IgD-negative memory B cell (primary cell): ENCODE results near the gene HNRNPUL1. TPM values are rescaled to one million over a fixed set of nuclear protein-coding genes. Genes with fewer than 3 reads are reported as not detected.

Source experiments
- H3K27ac Mint-ChIP-seq, 3 donors: one replicate each; pipeline ENCODE4 v1.8.0; 2020 to 2022; ENCODE audit warnings: mild to moderate bottlenecking in 3 of 3, mixed read lengths in 3 of 3, moderate library complexity in 1 of 3
- H3K27me3 Mint-ChIP-seq: one replicate; pipeline ENCODE4 v1.8.0; 2021; ENCODE audit warnings: mixed read lengths
- H3K36me3 Mint-ChIP-seq: one replicate; pipeline ENCODE4 v1.8.0; 2020; ENCODE audit warnings: mild to moderate bottlenecking, mixed read lengths
- H3K4me1 Mint-ChIP-seq, 3 donors: one replicate each; pipeline ENCODE4 v1.8.0; 2020 to 2022; ENCODE audit warnings: mixed read lengths in 3 of 3, mild to moderate bottlenecking in 1 of 3
- H3K4me3 Mint-ChIP-seq, 4 donors: one replicate each; pipeline ENCODE4 v1.8.0; 2020 to 2022; ENCODE audit warnings: mild to moderate bottlenecking in 4 of 4, mixed read lengths in 4 of 4, moderate library complexity in 3 of 4
- H3K9me3 Mint-ChIP-seq, 3 donors: one replicate each; pipeline ENCODE4 v1.8.0; 2020 to 2021; ENCODE audit warnings: mixed read lengths in 3 of 3, mild to moderate bottlenecking in 1 of 3
- polyA plus RNA-seq: library from polyadenylated mRNA; unstranded; fragments of 300-500 nt; fragmentation: Illumina TruSeq; gene quantifications from one replicate; pipeline ENCODE4 v1.2.3, GENCODE V29; 2021

Gene HNRNPUL1
- 80.9 TPM for polyA plus RNA-seq

DNA sequence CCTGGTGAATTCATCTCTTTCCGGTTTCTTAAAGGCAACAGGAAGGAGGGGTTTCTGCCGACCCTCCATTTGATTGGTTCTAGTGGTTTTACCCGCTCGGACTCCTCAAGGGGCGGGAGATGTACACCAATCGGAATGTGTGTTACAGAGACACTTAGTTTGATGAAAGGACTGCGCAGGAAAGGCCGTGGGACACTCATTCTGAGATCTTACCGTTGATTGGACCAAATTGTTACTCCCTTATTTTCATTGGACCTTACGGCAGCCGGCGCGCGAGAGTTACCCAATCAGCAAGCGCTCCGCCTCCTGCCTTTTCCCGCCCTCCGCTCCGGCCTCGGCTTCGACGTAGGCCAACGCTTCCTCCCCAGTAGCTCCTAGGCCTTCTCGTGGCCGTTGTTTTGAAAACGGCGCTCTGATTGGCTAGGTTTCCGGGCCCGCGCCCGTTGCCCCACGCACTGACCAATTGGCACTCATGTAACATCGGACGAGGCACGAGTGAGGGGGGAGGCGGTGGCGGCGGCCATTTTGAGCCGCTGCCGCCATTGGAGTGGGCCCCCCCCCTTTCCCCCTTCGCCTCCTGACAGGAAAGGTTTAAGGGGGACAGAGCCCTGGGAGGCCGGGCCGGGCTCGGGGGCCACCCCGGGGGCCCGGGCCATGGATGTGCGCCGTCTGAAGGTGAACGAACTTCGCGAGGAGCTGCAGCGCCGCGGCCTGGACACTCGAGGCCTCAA lies at the start of gene HNRNPUL1:
Gene HNRNPUL1, plus strand, starts transcription at position 523 of the 731 bp plus-strand sequence. Its CDS starts 132 bp downstream, at position 655.
- no peaks in the 10 kb centered on the region for H3K36me3 Mint-ChIP-seq
- H3K27ac Mint-ChIP-seq: peak within 1 kb of the TSS; percentile 99 to 100 (median 99)
- peaks cover 15 to 33% (median 30%) of the 10 kb centered on the region in 3 donors for H3K4me1 Mint-ChIP-seq
- no peaks in the 10 kb centered on the region for H3K27me3 Mint-ChIP-seq
- H3K4me3 Mint-ChIP-seq: peak within 1 kb of the TSS; percentile 90 to 98 (median 94)
- no peaks in the 10 kb centered on the region for H3K9me3 Mint-ChIP-seq

DNA sequence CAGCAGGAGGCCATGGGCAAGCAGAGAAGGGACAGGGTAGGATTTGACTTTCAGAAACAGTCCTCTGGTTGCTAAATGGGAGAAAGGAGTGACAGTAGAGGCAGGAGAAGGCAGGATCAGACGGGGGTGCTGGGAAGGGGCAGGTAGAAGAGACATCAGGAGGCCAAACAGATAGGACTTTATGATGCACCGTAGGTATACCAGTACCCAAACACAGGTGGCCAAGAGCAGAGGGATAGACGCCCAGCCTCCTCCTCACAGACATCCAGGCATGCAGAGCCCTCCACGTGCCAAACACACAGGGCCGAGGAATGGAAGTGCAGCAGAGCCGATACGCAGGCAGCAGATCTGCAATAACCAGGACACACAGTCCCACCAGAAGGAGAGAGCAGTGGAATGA lies 46.4 kb upstream of the HNRNPUL1 start:
- Mint-ChIP-seq H3K9me3 (no peaks in the 10 kb centered on the region), H3K27me3 (peaks cover 36% of the 10 kb centered on the region), H3K4me3 (no peak overlapping the region), H3K27ac (peak overlapping the region in 1 of 3 donors; percentile 73), H3K36me3 (no peaks in the 10 kb centered on the region), H3K4me1 (peaks cover 0 to 5% (median 3%) of the 10 kb centered on the region in 3 donors)

DNA sequence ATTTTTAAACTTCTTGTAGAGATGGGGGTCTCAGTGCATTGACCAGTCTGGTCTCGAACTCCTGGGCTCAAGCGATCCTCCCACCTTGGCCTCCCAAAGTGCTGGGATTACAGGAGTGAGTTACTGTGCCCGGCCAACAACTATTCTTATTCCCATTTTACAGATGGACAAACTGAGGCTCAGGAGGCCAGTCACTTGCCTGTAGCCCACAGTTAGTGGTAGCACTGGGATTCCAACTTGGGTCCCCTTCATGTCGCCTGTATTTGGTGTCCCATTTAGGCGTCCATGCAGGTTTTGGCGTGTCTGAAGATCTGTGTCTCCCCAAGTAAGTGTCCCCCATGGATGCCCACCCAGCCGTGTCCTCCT lies 45.9 kb upstream of the HNRNPUL1 start:
- Mint-ChIP-seq H3K9me3 (no peaks in the 10 kb centered on the region), H3K36me3 (no peaks in the 10 kb centered on the region), H3K27ac (no peak overlapping the region), H3K27me3 (peaks cover 40% of the 10 kb centered on the region), H3K4me1 (peaks cover 0 to 5% (median 3%) of the 10 kb centered on the region in 3 donors), H3K4me3 (no peak overlapping the region)

DNA sequence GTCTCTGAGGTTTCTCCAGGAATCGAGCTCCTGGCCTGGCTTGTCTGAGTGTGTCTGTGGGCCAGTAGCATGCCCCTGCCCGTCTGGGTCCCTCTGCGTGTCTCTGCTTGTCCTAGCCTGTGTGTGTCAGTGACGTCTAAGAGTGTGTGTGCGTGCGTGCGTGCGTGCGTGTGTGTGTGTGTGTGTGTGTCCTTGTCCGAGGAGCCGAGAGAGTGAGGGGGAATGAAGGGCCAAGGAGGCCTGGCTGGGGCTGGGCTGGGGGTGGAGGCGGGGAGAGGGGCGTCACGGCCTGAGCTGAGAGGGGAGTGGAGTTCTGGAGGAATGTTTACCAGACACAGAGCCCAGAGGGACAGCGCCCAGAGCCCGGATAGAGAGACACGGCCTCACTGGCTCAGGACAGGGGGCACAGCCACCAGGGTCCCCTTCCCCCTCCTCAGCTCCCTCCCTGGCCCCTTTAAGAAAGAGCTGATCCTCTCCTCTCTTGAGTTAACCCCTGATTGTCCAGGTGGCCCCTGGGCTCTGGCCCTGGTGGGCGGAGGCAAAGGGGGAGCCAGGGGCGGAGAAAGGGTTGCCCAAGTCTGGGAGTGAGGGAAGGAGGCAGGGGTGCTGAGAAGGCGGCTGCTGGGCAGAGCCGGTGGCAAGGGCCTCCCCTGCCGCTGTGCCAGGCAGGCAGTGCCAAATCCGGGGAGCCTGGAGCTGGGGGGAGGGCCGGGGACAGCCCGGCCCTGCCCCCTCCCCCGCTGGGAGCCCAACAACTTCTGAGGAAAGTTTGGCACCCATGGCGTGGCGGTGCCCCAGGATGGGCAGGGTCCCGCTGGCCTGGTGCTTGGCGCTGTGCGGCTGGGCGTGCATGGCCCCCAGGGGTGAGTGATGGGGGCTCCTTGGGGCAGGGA lies 45.3 kb upstream of the HNRNPUL1 start, which contains the start of gene AXL:
Gene AXL, plus strand, starts transcription at position 609 of the 893 bp plus-strand sequence. Its CDS starts 170 bp downstream, at position 779.
- Mint-ChIP-seq H3K27ac (peak within 1 kb of the TSS in 1 of 3 donors; percentile 73), H3K4me1 (peaks cover 0 to 5% (median 3%) of the 10 kb centered on the region in 3 donors), H3K9me3 (no peaks in the 10 kb centered on the region), H3K36me3 (no peaks in the 10 kb centered on the region), H3K27me3 (peaks cover 43% of the 10 kb centered on the region), H3K4me3 (no peak within 1 kb of the TSS)

DNA sequence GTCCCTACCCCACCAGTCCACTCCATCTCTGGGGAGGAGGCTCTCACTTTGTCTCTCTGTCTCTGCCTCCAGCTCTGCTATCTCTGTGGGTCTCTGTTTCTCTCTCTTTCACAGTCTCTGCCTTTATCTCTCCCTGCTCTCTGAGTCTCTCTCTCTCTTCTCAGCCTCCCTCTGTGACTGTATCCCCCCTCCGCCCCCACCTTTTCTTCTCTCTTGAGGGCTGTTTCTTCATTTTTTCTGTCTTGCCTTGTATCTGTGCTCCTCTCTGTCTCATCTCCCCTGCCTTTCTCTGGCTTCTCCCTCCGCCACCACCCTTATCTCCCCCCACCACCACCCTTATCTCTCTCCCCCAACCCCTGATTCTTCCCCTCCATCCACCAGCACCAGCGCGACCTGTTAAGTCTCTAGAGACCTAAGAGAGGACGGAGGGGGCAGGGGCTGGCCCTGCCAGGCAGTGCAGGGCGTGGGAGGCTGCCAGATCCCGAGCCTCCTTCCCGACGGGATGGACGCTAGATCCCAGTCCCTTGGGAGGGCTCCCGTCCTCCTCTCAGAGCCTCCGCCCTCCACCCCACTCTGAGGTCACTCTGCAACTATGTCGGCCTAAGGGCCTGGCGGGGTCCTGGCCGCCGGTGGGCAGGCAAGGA lies 44.1 kb upstream of the HNRNPUL1 start:
- H3K27ac Mint-ChIP-seq: no peak overlapping the region
- H3K9me3 Mint-ChIP-seq: no peaks in the 10 kb centered on the region
- peaks cover 45% of the 10 kb centered on the region for H3K27me3 Mint-ChIP-seq
- no peak overlapping the region for H3K4me3 Mint-ChIP-seq
- peaks cover 0 to 5% (median 3%) of the 10 kb centered on the region in 3 donors for H3K4me1 Mint-ChIP-seq
- no peaks in the 10 kb centered on the region for H3K36me3 Mint-ChIP-seq

DNA sequence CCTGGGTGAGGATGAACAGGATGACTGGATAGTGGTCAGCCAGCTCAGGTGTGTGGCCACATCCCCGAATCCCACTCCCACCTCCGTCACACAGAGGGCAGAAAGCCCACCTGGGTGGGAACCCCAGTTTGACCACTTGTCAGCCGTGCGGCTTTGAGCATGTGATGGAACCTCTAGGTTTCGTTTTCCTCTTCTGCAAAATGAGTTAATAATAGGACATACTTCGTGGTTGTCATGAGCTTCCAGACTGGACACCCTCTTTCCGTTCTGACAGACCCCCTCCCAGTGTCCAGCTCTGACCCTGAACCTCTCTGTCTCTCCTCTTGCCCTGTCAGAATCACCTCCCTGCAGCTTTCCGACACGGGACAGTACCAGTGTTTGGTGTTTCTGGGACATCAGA lies 43.4 kb upstream of the HNRNPUL1 start:
- H3K27me3 Mint-ChIP-seq: peaks cover 50% of the 10 kb centered on the region
- peak overlapping the region in 1 of 3 donors; percentile 64 for H3K27ac Mint-ChIP-seq

DNA sequence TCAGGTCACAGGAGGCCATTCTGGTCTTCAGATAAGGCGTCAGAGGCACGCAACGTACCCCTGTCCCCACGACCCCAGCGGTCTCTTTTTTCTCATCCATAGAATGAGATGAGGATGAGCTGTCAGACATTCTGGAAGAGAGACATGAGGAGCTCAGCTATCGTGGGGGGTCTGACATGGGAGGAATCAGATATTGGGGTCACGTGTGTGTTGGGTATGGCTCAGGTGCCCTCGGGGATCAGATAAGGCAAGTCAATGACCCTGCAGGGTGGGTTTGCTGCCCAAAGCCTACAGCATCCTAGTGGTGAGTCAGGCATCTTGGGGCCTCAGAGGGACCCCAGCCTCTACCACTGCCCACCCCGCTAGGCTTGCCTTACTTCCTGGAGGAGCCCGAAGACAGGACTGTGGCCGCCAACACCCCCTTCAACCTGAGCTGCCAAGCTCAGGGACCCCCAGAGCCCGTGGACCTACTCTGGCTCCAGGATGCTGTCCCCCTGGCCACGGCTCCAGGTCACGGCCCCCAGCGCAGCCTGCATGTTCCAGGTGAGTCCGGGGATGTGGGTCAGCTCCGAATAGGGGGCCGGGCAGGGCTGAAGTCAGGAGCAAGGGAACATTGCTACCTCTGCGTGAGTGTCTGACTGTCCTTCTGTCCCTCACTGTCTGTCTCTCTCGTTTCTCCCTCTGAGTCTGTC lies 42.5 kb upstream of the HNRNPUL1 start:
- H3K36me3 Mint-ChIP-seq: no peaks in the 10 kb centered on the region
- no peak overlapping the region for H3K4me3 Mint-ChIP-seq
- H3K9me3 Mint-ChIP-seq: no peaks in the 10 kb centered on the region
- H3K27ac Mint-ChIP-seq: peak overlapping the region in 1 of 3 donors; percentile 64
- H3K4me1 Mint-ChIP-seq: peaks cover 4 to 9% (median 5%) of the 10 kb centered on the region in 3 donors
- peaks cover 52% of the 10 kb centered on the region for H3K27me3 Mint-ChIP-seq

More for the DNA sequence above, 43.4 kb upstream of the HNRNPUL1 start:
- Mint-ChIP-seq H3K36me3 (no peaks in the 10 kb centered on the region), H3K4me1 (peaks cover 4 to 6% (median 5%) of the 10 kb centered on the region in 3 donors), H3K4me3 (no peak overlapping the region), H3K9me3 (no peaks in the 10 kb centered on the region)

DNA sequence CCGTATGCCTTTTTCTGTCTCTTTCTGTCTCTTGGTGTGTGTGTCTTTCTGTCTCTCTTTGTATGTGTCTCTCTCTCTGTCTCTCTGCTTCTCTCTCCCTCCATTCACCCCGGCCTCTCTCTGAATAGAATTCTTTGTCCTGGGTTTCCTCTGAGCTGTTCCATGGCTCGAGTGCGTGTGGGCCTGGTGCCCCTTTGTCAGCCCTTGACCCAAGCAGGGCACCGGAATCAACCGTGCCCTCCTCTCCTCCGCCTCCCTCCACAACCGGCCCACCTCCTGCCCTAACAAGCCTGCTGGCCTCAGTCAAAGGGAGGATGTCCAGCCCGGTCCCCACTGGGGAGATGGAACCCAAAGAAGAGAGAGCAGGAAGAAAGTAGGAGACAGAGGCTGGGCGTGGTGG lies 41.9 kb upstream of the HNRNPUL1 start:
- Mint-ChIP-seq H3K27me3 (peaks cover 56% of the 10 kb centered on the region), H3K9me3 (no peaks in the 10 kb centered on the region), H3K4me3 (no peak overlapping the region), H3K4me1 (peaks cover 4 to 11% (median 5%) of the 10 kb centered on the region in 3 donors), H3K36me3 (no peaks in the 10 kb centered on the region), H3K27ac (no peak overlapping the region)

DNA sequence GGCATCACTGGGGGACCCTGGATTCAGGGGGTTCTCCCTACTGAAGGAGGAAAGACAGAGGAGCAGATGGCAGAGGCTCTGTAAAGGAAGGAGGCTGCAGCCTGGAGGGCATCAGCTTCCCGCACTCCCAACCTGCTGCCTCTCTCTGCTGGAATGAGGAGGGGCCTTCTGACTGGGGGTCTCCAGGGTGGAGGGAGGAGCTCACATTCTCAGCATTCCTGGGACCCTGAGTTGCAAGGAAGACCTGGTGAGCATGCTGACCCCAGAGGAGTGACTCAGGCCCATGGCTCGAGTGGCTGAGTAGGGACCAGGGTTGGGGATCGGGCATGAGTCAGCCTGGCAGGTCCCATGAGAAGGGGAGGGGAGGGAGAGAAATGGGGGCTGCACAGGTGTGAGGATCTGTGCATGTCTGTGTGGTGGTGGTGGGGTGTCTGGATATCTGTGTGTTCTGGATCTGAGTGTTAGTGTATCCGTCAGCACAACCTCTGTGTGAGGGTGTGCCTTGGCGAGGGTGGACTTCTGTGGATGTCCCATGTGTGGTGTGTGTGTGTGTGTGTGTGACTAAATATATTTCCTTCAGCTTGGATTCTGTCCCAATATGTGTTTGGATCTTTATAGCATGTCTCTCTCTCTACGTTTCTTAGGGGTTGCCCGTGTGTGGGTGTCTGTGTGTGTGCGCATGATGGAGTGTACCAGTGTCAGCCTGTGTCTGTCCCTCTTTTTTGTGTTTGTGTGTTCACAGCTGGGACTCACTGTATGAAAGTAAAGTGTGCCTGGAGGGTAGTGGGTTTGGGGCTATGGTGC lies 40.5 kb upstream of the HNRNPUL1 start:
- no peaks in the 10 kb centered on the region for H3K36me3 Mint-ChIP-seq
- no peak overlapping the region for H3K4me3 Mint-ChIP-seq
- H3K27ac Mint-ChIP-seq: no peak overlapping the region

DNA sequence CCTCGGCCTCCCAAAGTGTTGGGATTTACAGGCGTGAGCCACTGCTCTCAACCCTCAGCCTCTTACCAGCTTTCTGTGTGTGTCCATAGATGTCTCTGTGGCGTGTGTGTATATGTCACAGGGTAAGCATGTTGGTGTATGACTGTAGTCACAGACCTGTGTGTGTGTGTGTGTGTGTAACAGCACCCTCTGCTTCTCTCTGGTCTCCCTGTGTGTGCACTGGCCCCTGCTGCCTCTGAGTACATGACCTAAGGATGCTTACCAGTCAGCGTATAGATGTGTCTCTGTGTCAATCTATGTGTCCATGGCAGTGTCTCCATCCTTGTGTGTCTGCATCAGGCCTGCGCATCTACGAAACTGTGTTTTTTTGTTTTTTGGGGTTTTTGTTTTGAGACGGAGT lies 39.5 kb upstream of the HNRNPUL1 start:
- peaks cover 46% of the 10 kb centered on the region for H3K27me3 Mint-ChIP-seq
- peak overlapping the region in 1 of 3 donors; percentile 67 for H3K27ac Mint-ChIP-seq
- H3K36me3 Mint-ChIP-seq: no peaks in the 10 kb centered on the region
- no peak overlapping the region for H3K4me3 Mint-ChIP-seq
- H3K4me1 Mint-ChIP-seq: peaks cover 4 to 11% (median 5%) of the 10 kb centered on the region in 3 donors
- H3K9me3 Mint-ChIP-seq: peaks cover 0 to 3% (median 0%) of the 10 kb centered on the region in 3 donors

More for the DNA sequence above, 40.5 kb upstream of the HNRNPUL1 start:
- Mint-ChIP-seq H3K9me3 (peaks cover 0 to 3% (median 0%) of the 10 kb centered on the region in 3 donors), H3K27me3 (peaks cover 47% of the 10 kb centered on the region), H3K4me1 (peaks cover 4 to 11% (median 5%) of the 10 kb centered on the region in 3 donors)

DNA sequence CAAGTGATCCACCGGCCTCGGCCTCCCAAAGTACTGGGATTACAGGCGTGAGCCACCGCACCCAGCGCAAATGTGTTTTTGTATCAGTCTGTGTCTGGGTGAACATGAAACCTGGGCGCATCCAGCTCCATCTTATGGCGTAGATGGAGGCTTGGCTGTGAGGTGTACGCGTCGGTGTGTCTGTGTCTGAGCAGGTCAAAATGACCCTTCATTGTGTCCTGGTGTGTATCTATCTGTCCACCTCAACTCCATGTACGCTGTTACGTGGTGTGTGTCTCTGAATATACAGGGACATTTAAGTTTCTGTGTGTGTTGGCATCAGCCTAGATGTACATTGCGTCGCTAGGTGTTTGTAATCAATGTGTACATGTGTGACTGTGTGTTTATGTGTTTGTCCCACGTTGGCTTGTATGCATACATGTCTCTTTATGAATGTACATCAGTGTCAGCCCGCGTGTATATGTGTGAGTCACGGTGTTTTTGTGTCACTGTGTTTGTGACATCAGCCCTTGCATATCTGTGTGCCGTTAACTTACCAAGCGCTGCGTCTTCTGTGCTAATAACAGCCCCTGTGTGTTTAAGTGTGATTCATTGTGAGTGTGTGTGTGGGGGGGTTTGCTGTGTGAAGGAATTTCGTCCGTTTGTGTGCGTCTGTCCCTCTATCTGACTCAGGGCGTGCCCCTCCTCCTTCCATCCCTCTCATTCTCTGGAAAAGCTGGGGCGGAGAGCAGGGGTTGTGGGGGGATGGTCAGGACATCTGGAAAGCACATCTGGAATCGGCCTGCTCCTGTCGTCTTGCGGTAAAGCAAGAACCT lies 38.7 kb upstream of the HNRNPUL1 start:
- peaks cover 4 to 11% (median 5%) of the 10 kb centered on the region in 3 donors for H3K4me1 Mint-ChIP-seq
- H3K27ac Mint-ChIP-seq: no peak overlapping the region
- H3K9me3 Mint-ChIP-seq: peaks cover 0 to 3% (median 0%) of the 10 kb centered on the region in 3 donors
- H3K4me3 Mint-ChIP-seq: peak overlapping the region in 2 of 4 donors; percentile 58 to 66
- no peaks in the 10 kb centered on the region for H3K36me3 Mint-ChIP-seq
- H3K27me3 Mint-ChIP-seq: peaks cover 44% of the 10 kb centered on the region

DNA sequence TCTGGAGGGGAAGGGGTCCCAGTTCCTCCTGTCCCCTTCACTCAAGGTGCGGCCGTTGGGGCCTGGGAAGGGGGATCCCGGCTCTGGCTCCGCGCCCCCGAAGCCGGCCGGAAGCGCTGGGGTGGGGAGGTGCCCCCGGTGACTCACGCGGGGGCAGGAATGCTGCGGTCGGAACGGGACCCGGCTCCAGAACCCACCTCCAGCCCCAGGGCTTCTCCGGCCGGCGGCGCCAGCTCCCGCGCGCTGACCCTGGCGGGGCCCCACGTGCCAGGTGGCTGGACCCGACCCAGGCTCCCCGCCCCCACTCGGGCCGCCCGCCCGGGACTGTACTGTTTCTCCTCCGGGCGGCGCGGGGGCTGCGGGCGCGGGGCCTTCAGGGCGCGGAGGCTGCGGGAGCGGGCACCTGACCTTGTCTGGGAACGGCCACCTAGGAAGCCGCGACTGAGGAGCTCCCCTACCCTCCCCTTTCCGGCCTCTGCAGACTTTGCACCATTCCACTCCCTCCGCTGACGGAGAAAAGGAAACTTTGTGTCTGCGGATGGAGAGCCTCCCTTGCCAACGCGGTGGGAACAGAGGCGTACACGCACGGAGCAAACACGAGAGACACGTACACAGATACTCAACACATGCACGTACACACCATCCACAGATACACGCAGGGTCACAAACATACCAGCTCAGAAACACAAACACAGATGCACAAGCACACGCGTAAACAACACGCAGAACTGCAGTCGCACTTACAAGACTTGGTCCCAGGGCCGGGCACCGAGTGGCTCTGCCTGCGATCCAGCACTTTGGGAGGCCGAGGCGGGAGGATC lies 37.9 kb upstream of the HNRNPUL1 start:
- no peaks in the 10 kb centered on the region for H3K36me3 Mint-ChIP-seq
- H3K4me3 Mint-ChIP-seq: peak overlapping the region in 2 of 4 donors; percentile 38 to 74
- peaks cover 39% of the 10 kb centered on the region for H3K27me3 Mint-ChIP-seq
- H3K27ac Mint-ChIP-seq: no peak overlapping the region
- peaks cover 0 to 3% (median 0%) of the 10 kb centered on the region in 3 donors for H3K9me3 Mint-ChIP-seq
- H3K4me1 Mint-ChIP-seq: peaks cover 0 to 8% (median 4%) of the 10 kb centered on the region in 3 donors
